Medulla oblongata (tissue), 1 donor: ENCODE results near the gene CTNNAL1.
"Not testable (repeated sequence)": the region's sequence is repeated elsewhere in the genome, so short reads cannot be mapped to it uniquely, and the experiment has no call there.

Experiments used
- DNase-seq: peaks from one replicate; pipeline ENCODE4 v3.0.0-alpha.2; 2015; ENCODE audit errors: extremely low spot score

Gene CTNNAL1, protein sequence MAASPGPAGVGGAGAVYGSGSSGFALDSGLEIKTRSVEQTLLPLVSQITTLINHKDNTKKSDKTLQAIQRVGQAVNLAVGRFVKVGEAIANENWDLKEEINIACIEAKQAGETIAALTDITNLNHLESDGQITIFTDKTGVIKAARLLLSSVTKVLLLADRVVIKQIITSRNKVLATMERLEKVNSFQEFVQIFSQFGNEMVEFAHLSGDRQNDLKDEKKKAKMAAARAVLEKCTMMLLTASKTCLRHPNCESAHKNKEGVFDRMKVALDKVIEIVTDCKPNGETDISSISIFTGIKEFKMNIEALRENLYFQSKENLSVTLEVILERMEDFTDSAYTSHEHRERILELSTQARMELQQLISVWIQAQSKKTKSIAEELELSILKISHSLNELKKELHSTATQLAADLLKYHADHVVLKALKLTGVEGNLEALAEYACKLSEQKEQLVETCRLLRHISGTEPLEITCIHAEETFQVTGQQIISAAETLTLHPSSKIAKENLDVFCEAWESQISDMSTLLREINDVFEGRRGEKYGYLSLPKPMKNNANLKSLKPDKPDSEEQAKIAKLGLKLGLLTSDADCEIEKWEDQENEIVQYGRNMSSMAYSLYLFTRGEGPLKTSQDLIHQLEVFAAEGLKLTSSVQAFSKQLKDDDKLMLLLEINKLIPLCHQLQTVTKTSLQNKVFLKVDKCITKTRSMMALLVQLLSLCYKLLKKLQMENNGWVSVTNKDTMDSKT

DNA sequence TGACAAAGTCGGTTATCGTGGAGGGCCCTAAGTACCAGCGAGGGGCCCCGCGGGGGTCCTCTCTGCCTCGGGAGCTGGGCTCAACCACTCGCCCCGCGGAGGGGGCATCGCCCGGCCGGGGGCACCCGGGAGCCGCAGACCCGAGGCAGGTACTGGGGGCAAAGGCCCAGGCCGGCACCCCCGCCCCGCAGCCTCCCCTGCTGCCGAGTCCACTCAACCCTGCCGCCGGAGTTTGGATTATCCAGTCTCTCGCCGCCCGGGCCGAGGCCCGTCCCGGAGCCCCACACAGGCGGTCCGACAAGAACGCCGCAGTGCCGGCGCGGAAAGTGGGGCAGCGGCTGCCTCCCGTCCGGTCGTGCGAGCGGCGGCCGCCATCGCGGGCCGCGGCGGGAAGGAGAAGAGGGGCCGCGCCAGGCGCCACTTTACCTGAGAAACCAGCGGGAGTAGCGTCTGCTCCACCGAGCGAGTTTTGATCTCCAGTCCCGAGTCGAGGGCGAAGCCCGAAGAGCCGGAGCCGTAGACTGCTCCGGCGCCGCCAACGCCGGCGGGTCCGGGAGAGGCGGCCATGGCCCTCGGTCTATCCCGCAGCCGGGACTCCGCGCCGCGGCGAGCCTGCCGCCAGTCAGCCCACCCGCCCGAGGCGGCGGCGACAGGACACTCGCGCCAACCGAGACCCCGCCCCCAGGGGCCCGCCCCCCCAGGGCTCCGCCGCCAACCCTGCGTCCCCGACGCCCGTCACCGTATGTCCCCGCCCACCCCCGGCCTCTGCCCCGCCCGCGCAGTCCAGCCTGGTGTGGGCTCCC, at the start of gene CTNNAL1:
Gene CTNNAL1, minus strand, starts transcription at position 624 of the 803 bp plus-strand sequence. Its CDS starts 57 bp downstream, at position 567.
- peak; percentile 89 for DNase-seq

DNA sequence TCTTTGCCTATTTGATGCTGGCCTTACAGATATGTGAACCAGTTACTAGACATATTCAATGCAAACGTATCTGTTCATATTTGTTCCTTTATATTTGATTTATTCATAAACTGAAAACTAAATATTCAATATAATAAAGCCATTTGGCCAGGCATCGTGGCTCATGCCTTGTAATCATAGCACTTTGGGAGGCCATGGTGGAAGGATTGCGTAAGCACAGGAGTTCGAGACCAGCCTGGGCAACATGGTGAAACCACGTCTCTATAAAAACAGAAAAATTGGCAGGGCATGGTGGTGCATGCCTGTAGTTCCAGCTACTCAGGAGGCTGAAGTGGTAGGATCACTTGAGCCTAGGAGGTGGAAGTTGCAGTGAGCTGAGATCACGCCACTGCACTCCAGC, 49.2 kb upstream of the CTNNAL1 start:
- no peak for DNase-seq

DNA sequence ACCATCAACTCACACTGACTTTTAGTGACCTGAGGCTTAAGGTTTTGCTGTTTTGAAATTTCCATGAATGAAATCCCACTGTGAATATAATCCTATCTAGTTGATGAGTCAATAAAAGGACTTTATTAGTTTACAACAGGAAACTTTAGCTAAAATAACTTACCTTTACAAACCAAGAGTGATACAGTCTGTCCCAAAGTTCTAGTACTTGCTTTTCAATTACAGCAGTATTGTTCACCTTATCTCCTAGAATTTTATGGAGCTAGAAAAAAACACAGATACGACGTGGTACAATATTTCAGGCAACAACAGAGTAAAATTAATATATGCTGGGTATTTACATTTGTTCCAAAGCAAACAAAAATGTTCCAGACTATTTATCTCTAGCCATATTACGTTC, 46.9 kb upstream of the CTNNAL1 start:
- no peak for DNase-seq

GRCh38 chr9:109053121-109053520, 39.8 kb upstream of the CTNNAL1 start:
- not testable (repeated sequence) for DNase-seq

DNA sequence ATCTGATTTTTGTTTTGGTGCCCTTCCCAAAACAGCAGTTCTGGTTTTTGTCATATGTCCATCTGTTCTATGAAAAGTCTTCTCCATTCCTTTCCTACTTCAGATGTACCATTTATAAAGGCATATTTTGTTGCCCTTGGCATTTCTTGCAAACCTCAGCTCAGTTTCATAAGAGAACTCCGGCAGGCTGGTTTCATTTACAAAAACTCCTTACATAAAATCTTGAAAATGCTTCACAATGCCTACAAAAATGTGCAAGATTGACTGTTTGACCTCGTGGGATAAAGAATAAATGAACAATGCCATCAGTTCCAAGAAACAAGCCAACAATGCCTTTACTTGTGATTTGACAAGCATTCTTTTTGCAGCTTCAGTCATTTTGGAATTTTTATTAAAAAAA, 39.1 kb upstream of the CTNNAL1 start:
- DNase-seq, result no peak

DNA sequence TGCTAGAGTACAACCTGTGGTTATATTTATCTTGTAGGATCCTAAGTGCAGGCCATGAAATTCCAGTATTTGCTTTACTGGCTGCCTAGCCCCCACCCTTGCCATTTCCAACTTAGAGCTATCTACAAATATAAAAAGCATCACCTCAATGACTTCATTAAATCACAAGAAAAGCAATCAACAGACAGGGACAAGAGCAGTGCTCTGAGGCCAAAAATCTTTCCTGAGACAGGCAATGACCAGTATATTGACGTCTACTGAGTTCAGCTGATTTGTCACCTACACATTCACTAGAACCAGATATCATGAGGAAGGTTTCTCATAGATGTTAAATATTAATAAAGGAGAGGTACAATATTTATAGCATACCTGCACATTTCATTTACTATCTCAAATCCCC, 38.4 kb upstream of the CTNNAL1 start:
- no peak for DNase-seq

GRCh38 chr9:109050444-109050843, 37.1 kb upstream of the CTNNAL1 start:
- no peak for DNase-seq

DNA sequence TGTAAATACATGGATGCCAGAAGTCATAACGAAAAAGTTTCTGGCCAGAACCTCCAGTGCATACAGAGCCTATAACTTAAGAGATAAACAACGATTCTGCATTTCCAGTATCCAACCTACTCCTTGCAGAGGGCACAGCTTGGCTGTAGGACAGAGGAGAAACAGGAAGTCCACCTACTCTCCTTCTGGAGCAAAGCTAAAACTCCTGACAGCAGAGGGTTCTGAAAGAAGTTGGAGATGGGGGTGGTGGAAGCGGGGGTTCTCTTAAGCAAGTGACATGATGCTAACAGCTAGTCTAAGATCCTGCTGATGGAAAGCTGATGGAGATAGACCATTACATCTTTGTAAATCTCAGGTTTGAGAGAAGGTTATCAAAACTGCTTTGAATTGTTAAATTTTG, 35.5 kb upstream of the CTNNAL1 start:
- no peak for DNase-seq

DNA sequence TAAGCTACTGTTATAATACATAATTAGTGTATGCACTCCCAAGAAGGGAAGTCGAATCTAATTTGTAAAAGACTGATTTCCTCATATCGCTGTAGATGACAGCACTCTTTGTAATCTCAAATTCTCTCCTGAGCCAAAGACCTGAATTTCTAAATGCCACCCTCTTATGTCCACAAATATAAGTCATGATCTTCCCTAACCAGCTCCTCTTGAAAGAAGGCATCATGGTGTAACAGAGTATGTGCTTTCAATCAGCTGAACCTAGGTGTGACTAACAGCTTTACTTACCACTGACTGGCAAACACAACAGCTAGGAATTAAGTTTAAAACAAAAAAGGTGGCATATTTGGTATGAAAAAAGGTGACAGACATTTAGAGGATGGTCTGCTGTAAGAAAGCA, 34.0 kb upstream of the CTNNAL1 start:
- DNase-seq, result no peak

- DNase-seq, result no peak
Observed at GRCh38 chr9:109046346-109046745, 33.0 kb upstream of the CTNNAL1 start.

- DNase-seq, result no peak
Observed at GRCh38 chr9:109043578-109043977, 30.3 kb upstream of the CTNNAL1 start.

DNA sequence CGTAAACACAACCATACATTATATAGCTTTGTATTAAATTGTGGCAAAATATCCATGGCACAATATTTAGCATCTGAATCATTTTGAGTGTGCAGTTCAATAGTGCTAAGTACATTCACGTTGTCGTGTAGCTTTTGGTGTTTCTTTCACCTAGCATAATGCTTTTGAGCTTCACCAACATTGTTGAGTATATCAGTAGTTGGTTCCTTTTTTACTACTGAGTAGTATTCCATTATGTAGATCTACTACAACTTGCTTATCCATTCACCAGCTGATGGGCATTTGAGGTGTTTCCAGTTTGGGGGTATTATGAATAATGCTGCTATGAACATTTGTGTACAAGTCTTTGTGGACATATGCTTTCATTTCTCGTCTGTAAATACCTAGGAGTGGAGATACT, 27.3 kb upstream of the CTNNAL1 start:
- DNase-seq, result no peak

- no peak for DNase-seq
Observed at GRCh38 chr9:109039539-109039938, 26.2 kb upstream of the CTNNAL1 start.

DNA sequence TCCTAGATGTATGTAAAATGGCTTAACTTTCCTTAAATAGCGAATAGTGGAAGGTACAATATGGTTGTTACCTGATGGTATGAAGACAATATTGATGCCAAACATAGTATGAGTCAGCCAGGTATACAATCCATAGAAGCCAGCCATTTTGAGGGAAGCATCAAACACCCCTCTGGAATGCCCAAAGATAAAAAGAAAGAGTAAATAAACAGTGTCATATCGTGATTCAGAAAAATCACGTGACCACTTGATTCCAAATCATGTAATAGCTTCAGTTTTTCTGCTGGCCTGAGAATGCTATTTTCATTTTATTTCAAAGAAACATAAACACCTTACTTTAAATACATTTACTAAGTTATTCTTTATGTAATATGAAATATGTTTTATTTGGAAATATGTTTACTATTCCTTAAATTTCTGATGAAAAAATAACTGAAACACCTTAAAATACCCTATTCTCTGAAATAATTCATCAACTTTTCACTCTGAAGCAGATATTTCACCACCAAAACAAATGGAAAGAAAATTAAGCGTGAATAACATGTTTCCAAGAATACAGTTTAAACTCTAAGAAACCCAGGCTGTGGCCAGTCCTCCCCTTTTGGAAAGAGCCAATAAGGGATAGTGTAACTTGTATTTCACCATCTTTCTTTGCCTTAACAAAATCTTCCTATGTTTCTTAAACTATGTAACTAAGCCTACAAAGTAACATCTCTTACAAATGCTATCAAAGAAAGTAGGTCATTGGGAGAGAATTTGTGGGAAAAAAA, 24.8 kb upstream of the CTNNAL1 start:
- no peak for DNase-seq

DNA sequence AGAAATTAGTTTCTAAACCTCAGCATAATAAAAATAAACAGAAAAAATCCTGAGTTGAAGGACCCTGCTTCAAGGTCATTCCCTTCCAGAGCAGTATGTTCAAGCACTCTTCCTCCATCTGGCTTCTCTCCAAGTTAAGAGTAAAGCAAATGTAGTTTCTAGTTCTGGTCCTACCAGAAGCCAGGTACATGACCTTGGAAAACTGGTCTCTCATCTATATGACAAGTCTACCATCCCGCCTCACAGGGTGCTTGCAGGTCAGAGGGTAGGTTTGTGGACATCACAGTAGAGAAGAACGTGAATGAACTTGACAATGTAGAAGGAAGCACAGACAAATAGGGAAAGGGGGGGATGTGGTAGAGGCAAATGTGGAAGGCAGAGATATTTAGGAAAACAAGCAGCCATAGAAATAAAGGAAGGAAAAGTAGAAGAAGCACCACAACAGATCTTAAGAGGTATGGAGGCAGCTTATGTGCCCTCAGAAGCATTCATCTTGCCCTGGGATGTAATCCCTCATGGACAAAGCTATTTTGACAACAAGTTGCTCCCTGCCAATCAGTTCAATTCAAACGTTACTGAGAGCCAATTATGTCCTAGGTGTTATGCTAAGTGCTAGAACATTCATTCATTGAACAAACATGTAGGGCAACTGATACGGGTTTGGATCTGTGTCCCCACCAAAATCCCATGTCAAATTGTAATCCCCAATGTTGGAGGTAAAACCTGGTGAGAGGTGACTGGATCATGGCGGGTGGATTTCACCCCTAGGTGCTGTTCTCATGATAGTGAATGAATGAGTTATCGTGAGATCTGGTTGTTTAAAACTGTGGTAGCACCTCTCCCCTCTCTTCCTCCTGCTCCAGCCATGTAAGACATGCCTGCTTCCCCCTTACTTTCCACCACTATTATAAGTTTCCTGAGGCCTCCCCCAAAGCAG, 23.7 kb upstream of the CTNNAL1 start:
- no peak for DNase-seq

- DNase-seq, result peak; percentile 20
Observed at GRCh38 chr9:109035684-109036423, 22.6 kb upstream of the CTNNAL1 start.

GRCh38 chr9:109033941-109034700, 20.8 kb upstream of the CTNNAL1 start:
- DNase-seq, result no peak

DNA sequence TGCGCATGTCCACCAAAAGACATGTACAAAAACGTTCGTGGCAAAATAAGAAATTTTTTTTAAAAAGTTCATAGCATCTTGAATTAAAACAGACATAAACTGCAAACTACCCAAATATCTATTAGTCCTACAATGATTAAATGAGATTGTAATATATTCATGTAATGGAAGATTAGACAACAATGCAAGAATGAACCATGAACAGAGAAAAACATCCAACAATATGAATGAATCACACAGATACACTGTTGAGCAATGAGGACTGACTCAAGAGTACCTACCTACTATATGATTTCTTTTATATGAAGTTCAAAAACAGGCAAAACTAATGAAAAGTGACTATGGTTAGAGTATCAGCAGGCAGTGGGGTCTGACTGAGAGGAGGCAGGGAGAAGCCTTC, 17.9 kb upstream of the CTNNAL1 start:
- no peak for DNase-seq

DNA sequence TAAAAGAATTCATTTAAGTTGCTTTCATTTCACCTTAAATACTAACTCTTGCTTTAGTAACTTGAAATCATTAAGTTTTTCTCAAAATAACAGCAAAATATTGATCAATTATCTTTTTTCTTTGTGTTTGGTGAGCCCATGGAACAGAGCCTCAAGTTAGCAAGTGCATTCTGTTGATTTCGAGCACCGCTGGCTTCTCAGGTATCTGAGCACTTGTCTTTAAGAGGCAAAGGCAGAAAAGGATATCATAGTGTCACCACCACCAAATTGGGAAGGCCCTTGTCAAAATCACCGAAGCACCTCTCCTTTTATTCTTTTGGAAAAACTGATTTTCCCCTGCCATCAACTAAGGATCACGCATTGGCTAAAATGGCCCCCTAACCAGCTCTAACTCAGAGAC, 17.1 kb upstream of the CTNNAL1 start:
- no peak for DNase-seq
